Adrenal gland (tissue), 12 donors: Measurements from ENCODE around the gene MRPS16. TPM values are rescaled to one million over a fixed set of nuclear protein-coding genes. Genes with fewer than 3 reads are reported as not detected.

Experiments used
- DNase-seq, 7 donors: peaks; one replicate each; pipeline ENCODE4 v3.0.0-alpha.2; 2019 to 2020
- H3K27ac ChIP-seq, 5 donors: fragments of 200-600 bp; sonication (generic) in 4 of 5; 1 replicate in 3 of 5; 2 replicates in 2 of 5; pipeline versions ENCODE4 v1.5.1 to v1.8.0; 2016 to 2020; ENCODE audit warnings: mild to moderate bottlenecking in 1 of 5
- H3K27me3 ChIP-seq: fragments of 200-600 bp; 2 replicates; pipeline ENCODE4 v1.8.0; 2021
- H3K36me3 ChIP-seq, 2 donors: fragments of 200-600 bp; replicated peaks in 1 of 2; 1 replicate in 1 of 2; 2 replicates in 1 of 2; pipeline versions ENCODE4 v1.5.1 to v1.8.0; 2018 to 2022
- H3K4me1 ChIP-seq, 2 donors: fragments of 200-600 bp; replicated peaks in 1 of 2; 1 replicate in 1 of 2; 2 replicates in 1 of 2; pipeline versions ENCODE4 v1.5.1 to v1.8.0; 2018 to 2021
- H3K4me3 ChIP-seq, 4 donors: fragments of 200-600 bp; sonication (generic) in 3 of 4; one replicate each; pipeline ENCODE4 v1.5.1; 2016 to 2018
- H3K9me3 ChIP-seq, 3 donors: fragments of 200-600 bp; sonication (generic) in 1 of 3; replicated peaks in 1 of 3; 1 replicate in 2 of 3; 2 replicates in 1 of 3; pipeline versions ENCODE4 v1.5.1 to v1.8.0; 2016 to 2021
- CTCF ChIP-seq, 6 experiments: fragments of 450-650 bp in 4 of 6; fragments of 200-600 bp in 2 of 6; sonication (generic) in 1 of 6; IDR thresholded peaks; 1 replicate in 5 of 6; 2 replicates in 1 of 6; pipeline versions ENCODE4 v1.5.1 to v1.8.0; 2016 to 2021; ENCODE audit warnings: antibody characterized with exemption in 6 of 6, mild to moderate bottlenecking in 2 of 6, moderate library complexity in 1 of 6
- POLR2A ChIP-seq, 2 donors: fragments of 450-650 bp; IDR thresholded peaks; one replicate each; pipeline ENCODE4 v1.6.1; 2017; ENCODE audit warnings: antibody characterized with exemption in 2 of 2, mild to moderate bottlenecking in 2 of 2, moderate library complexity in 1 of 2
- WGBS, 4 donors: extraction: QIAGEN DNeasy Blood & Tissue Kit in 2 of 4; methylation state at CpG; one replicate each; pipeline versions ENCODE4 v1.1.5 to v1.1.7; 2013 to 2017; 5-methylcytosine and 5-hydroxymethylcytosine counted together
- intact Hi-C, 2 donors: fragments of 100-400 bp; cut with DNase I; formaldehyde crosslinking; loops; one replicate each; pipeline versions ENCODE4 v1.14.1 to v1.15.0; 2022 to 2023
- polyA plus RNA-seq, 3 donors: library from polyadenylated mRNA; stranded (reverse); fragments of 200-250 nt in 2 of 3; fragments of 350-450 nt in 1 of 3; fragmentation: Illumina TruSeq in 1 of 3; extraction: RNeasy Lipid Tissue Mini Kit (QIAGEN cat#74804) in 1 of 3; gene quantifications; one replicate each; pipeline ENCODE4 v1.2.3, GENCODE V29; 2013 to 2014
- small RNA-seq, 2 donors: library from RNA; depleted of rRNA; stranded (forward); fragments of <200 nt; gene quantifications; one replicate each; pipeline ENCODE3, GENCODE V24; 2016
- total RNA-seq, 9 donors: library from RNA; depleted of rRNA in 4 of 9; stranded (reverse); fragments of >200 nt in 4 of 9; fragments of 120-200 nt in 1 of 9; fragmentation: NEBNext Ultra II Directional in 1 of 9; extraction: Animal tissue kit (Norgen Biotek cat#: 25700) in 1 of 9; gene quantifications; one replicate each; pipeline versions ENCODE4 v1.1.0 to v1.2.4, GENCODE V29; 2013 to 2023
- donor health status: healthy with polysubstance abuse.
- donor health status: Bipolar disorder and iron deficiency.
- donor health status: DM: yes; HTN: yes; CAD: no.
- donor health status: DM: no; HTN: no; CAD: no.
- donor health status: DM: no; HTN: no; CAD: no.
- donor health status: DM: yes; HTN: yes; CAD: no.

The MRPS16 gene
- total and polyA plus RNA-seq, 12 donors, result 37.6 to 128 (median 86.7) TPM

DNA sequence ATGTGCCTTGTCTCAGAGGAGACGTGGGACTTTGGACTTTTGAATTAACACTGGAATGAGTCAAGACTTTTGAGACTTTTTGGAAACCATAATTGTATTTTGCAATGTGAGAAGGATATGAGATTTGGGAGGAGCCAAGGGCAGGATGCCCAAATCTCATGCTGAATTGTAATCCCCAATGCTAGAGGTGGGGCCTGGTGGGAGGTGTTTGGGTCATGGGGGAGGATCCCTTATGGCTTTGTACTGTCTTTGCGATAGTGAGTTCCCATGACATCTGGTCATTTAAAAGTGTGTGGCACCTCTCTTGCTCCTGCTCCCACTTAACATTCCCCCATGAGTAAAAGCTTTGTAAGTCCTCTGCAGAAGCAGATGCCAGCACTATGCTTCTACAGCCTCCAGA lies 44.6 kb downstream of the MRPS16 start:
- no peak for TF ChIP-seq CTCF (IDR thresholded peaks at IDR 0.05)
- TF ChIP-seq POLR2A (IDR thresholded peaks at IDR 0.05), result no peak
- Histone ChIP-seq H3K27me3 (no peaks in the 10 kb centered on the region), H3K36me3 (no peaks in the 10 kb centered on the region), H3K4me1 (peaks cover 0 to 7% of the 10 kb centered on the region in 2 donors), H3K9me3 (no peaks in the 10 kb centered on the region), H3K27ac (no peak overlapping the region), H3K4me3 (no peak overlapping the region)
- WGBS, 4 donors, result 84 to 96% (median 85%) methylated on average over 2 of the region's 2 CpGs
- no peak for DNase-seq
- intact Hi-C loops, result no loop called here

GRCh38 chr10:73206385-73206784 lies 46.1 kb downstream of the MRPS16 start:
- H3K9me3 ChIP-seq, result no peaks in the 10 kb centered on the region
- TF ChIP-seq CTCF (IDR thresholded peaks at IDR 0.05) (no peak), POLR2A (IDR thresholded peaks at IDR 0.05) (no peak)
- H3K27ac ChIP-seq, result no peak overlapping the region
- no peaks in the 10 kb centered on the region for H3K36me3 ChIP-seq
- no peaks in the 10 kb centered on the region for H3K27me3 ChIP-seq
- H3K4me3 ChIP-seq, result no peak overlapping the region
- intact Hi-C loops, result no loop called here
- DNase-seq, result no peak
- H3K4me1 ChIP-seq, result no peaks in the 10 kb centered on the region
- 95 to 98% (median 97%) methylated on average over 5 of the region's 5 CpGs for WGBS, 4 donors

DNA sequence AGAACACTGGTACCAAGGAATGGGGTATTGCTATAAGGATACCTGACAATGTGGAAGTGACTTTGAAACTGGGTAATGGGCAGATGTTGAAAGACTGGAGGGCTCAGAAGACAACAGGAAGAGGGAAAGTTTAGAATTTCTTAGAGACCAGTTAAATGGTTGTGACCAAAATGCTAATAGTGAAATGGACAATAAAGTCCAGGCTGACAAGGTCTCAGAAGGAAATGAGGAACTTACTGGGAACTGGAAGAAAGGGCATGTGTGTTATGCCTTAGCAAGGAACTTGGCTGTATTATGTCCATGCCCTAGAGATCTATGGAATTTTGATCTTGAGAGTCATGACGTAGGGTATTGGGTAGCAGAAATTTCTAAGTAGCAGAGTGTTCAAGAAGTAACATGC lies 46.6 kb downstream of the MRPS16 start:
- no peaks in the 10 kb centered on the region for H3K27me3 ChIP-seq
- no peak for DNase-seq
- no peaks in the 10 kb centered on the region for H3K4me1 ChIP-seq
- intact Hi-C loops, result no loop called here
- no peak overlapping the region for H3K27ac ChIP-seq
- no peak for TF ChIP-seq POLR2A (IDR thresholded peaks at IDR 0.05)
- no peak for TF ChIP-seq CTCF (IDR thresholded peaks at IDR 0.05)
- H3K4me3 ChIP-seq, result no peak overlapping the region
- H3K9me3 ChIP-seq, result no peaks in the 10 kb centered on the region
- no peaks in the 10 kb centered on the region for H3K36me3 ChIP-seq
- 94 to 100% (median 94%) methylated on average over 1 of the region's 1 CpG for WGBS, 4 donors

DNA sequence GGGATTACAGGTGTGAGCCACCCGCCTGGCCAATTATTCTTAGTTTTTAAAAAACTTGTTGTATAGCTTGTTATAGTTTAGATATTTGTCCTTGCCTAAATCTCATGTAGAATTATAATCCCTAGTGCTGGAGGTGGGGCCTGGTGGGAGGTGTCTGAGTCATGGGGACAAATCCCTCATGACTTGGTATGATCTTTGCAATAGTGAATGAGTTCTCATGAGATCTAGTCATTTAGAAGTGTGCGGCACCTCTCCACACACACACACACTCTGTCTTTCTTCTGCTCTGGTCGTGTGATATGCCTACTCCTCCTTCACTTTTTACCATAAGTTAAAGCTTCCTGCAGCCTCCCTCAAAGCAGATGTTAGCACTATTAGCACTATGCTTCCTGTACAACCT lies 47.4 kb downstream of the MRPS16 start:
- no peak for DNase-seq
- WGBS, 4 donors, result 85 to 96% (median 88%) methylated on average over 3 of the region's 3 CpGs
- intact Hi-C loops, result no loop called here
- peaks cover 0 to 4% of the 10 kb centered on the region in 2 donors for H3K36me3 ChIP-seq
- H3K9me3 ChIP-seq, result no peaks in the 10 kb centered on the region
- H3K27ac ChIP-seq, result no peak overlapping the region
- H3K4me3 ChIP-seq, result no peak overlapping the region
- no peaks in the 10 kb centered on the region for H3K4me1 ChIP-seq
- TF ChIP-seq CTCF (IDR thresholded peaks at IDR 0.05) (no peak), POLR2A (IDR thresholded peaks at IDR 0.05) (no peak)
- no peaks in the 10 kb centered on the region for H3K27me3 ChIP-seq

Small RNA genes within 50 kb of the gene (small RNA-seq; reads per million reads assigned to genes)
- 0 reads per million in 2 donors for gene RNU6-833P

Other genes with a start within 250 kb of the MRPS16 start
- gene P4HA1, start 155.8 kb downstream of the MRPS16 start, total RNA-seq, result 100 to 1,000 TPM in 1 of 9 donors, 10 to 100 TPM in 8; 28.2 to 109 (median 58.9) TPM
- 10 to 100 TPM in 2 of 3 donors, 1 to 10 TPM in 1; 9.2 to 34.7 (median 14.2) TPM for gene P4HA1, start 155.8 kb downstream of the MRPS16 start, polyA plus RNA-seq
- gene NUDT13, start 142.2 kb downstream of the MRPS16 start, total RNA-seq, result 1 to 10 TPM; 1.0 to 5.1 (median 3.1) TPM
- 1 to 10 TPM; 2.3 to 6.1 (median 2.7) TPM for gene NUDT13, start 142.2 kb downstream of the MRPS16 start, polyA plus RNA-seq
- gene ECD, start 84.6 kb downstream of the MRPS16 start, total RNA-seq, result 10 to 100 TPM; 22.6 to 39.3 (median 30.3) TPM
- 10 to 100 TPM in 2 of 3 donors, 1 to 10 TPM in 1; 6.4 to 40.7 (median 14.0) TPM for gene ECD, start 84.6 kb downstream of the MRPS16 start, polyA plus RNA-seq
- 10 to 100 TPM; 10.9 to 36.7 (median 19.4) TPM for gene FAM149B1, start 84.5 kb downstream of the MRPS16 start, total RNA-seq
- gene FAM149B1, start 84.5 kb downstream of the MRPS16 start, polyA plus RNA-seq, result 10 to 100 TPM; 23.2 to 33.8 (median 31.7) TPM
- gene DNAJC9, start 5.4 kb downstream of the MRPS16 start, total RNA-seq, result 10 to 100 TPM; 10.6 to 39.9 (median 13.8) TPM
- gene DNAJC9, start 5.4 kb downstream of the MRPS16 start, polyA plus RNA-seq, result 10 to 100 TPM; 12.6 to 17.3 (median 13.3) TPM
- gene CFAP70, start 106.2 kb upstream of the MRPS16 start, total RNA-seq, result 10 to 100 TPM in 1 of 9 donors, 1 to 10 TPM in 8; 1.6 to 15.5 (median 6.3) TPM
- 10 to 100 TPM in 2 of 3 donors, 1 to 10 TPM in 1; 4.2 to 43.6 (median 40.8) TPM for gene CFAP70, start 106.2 kb upstream of the MRPS16 start, polyA plus RNA-seq
- gene ANXA7, start 161.4 kb upstream of the MRPS16 start, total RNA-seq, result 100 to 1,000 TPM in 8 of 9 donors, 10 to 100 TPM in 1; 79.2 to 176 (median 154) TPM
- gene ANXA7, start 161.4 kb upstream of the MRPS16 start, polyA plus RNA-seq, result 100 to 1,000 TPM in 1 of 3 donors, 10 to 100 TPM in 2; 43.4 to 196 (median 49.3) TPM
- gene MSS51, start 180.9 kb upstream of the MRPS16 start, total RNA-seq, result 1 to 10 TPM in 5 of 9 donors, under 1 TPM in 4; 0.30 to 3.8 (median 1.3) TPM
- 1 to 10 TPM in 2 of 3 donors, under 1 TPM in 1; 0.71 to 6.4 (median 3.0) TPM for gene MSS51, start 180.9 kb upstream of the MRPS16 start, polyA plus RNA-seq
- gene PPP3CB, start 243.4 kb upstream of the MRPS16 start, total RNA-seq, result 10 to 100 TPM; 26.7 to 59.0 (median 50.3) TPM
- gene PPP3CB, start 243.4 kb upstream of the MRPS16 start, polyA plus RNA-seq, result 10 to 100 TPM; 28.9 to 60.6 (median 36.3) TPM